IMR-90 (cell line): ENCODE measurements around the gene ZNF407. TPM values are rescaled to one million over a fixed set of nuclear protein-coding genes. Genes with fewer than 3 reads are reported as not detected.
A peak's percentile ranks its signal among the peaks of the same experiment; 100 is the strongest.

Experiments used
- ATAC-seq: fragments of 200-7000 bp; cut with Tn5 transposase; 2 replicates; pipeline ENCODE4 v1.9.1; 2020; ENCODE audit warnings: low read depth, mild to moderate bottlenecking, moderate library complexity
- BruUV-seq: library from RNA; stranded (reverse); fragments of 400-500 nt; replicated peaks from 2 replicates; lab custom pipeline; 2021; lab: Mats Ljungman, UMichigan
- CTCF ChIA-PET: fragments of 300-600 bp; formaldehyde crosslinking; extraction: SDS; loops from one replicate; lab custom pipeline; 2021; ENCODE audit warnings: antibody characterized with exemption; lab: Yijun Ruan, JAX
- POLR2A ChIA-PET: fragments of 300-600 bp; sonication (Branson Sonifier 250); formaldehyde crosslinking; loops from one replicate; lab custom pipeline; 2022; ENCODE audit warnings: antibody characterized with exemption; ENCODE audit not compliant: unreplicated experiment; lab: Charles Lee
- DNase-seq: peaks from one replicate; pipeline ENCODE4 v3.0.0; 2013
- H2AFZ ChIP-seq: replicated peaks from 2 replicates; pipeline ENCODE3; 2013; ENCODE audit warnings: low read length, mild to moderate bottlenecking; ENCODE audit not compliant: poor library complexity
- H2AK5ac ChIP-seq: 2 replicates; pipeline ENCODE4 v1.6.1; 2013; ENCODE audit warnings: low read depth, low read length, inconsistent platforms
- H2AK9ac ChIP-seq: replicated peaks from 2 replicates; pipeline ENCODE3; 2013; ENCODE audit warnings: mild to moderate bottlenecking, low read depth, low read length, moderate library complexity; ENCODE audit not compliant: poor library complexity
- H2BK120ac ChIP-seq: 2 replicates; pipeline ENCODE4 v1.6.1; 2013; ENCODE audit warnings: low read depth, low read length, inconsistent platforms
- H2BK15ac ChIP-seq: 3 replicates; pipeline ENCODE4 v1.6.1; 2013; ENCODE audit warnings: low read depth, low read length, inconsistent platforms
- H2BK20ac ChIP-seq: 2 replicates; pipeline ENCODE4 v1.6.1; 2013; ENCODE audit warnings: low read depth, mild to moderate bottlenecking, inconsistent platforms, low read length, moderate library complexity
- H2BK5ac ChIP-seq: 2 replicates; pipeline ENCODE4 v1.6.1; 2013; ENCODE audit warnings: mild to moderate bottlenecking, low read depth, low read length, inconsistent platforms; ENCODE audit not compliant: poor library complexity, severe bottlenecking
- H3K14ac ChIP-seq: replicated peaks from 2 replicates; pipeline ENCODE4 v1.6.1; 2013; ENCODE audit warnings: low read depth, low read length, inconsistent platforms
- H3K18ac ChIP-seq: 2 replicates; pipeline ENCODE4 v1.6.1; 2013; ENCODE audit warnings: low read depth, low read length, control low read depth
- H3K23ac ChIP-seq: 2 replicates; pipeline ENCODE4 v1.6.1; 2013; ENCODE audit warnings: low read depth, low read length, inconsistent platforms
- H3K27ac ChIP-seq: 2 replicates; pipeline ENCODE4 v1.5.1; 2013; ENCODE audit warnings: mild to moderate bottlenecking, control low read depth, low read length; ENCODE audit not compliant: insufficient read depth
- H3K27me3 ChIP-seq: 2 replicates; pipeline ENCODE4 v1.6.1; 2013; ENCODE audit warnings: low read length; ENCODE audit not compliant: control insufficient read depth, insufficient read depth
- H3K36me3 ChIP-seq: 2 replicates; pipeline ENCODE4 v1.6.1; 2013; ENCODE audit warnings: low read length, mixed read lengths; ENCODE audit not compliant: control insufficient read depth, insufficient read depth
- H3K4ac ChIP-seq: 2 replicates; pipeline ENCODE4 v1.6.1; 2013; ENCODE audit warnings: low read depth, low read length, inconsistent platforms
- H3K4me1 ChIP-seq: 2 replicates; pipeline ENCODE4 v1.6.1; 2013; ENCODE audit warnings: low read length, mixed read lengths; ENCODE audit not compliant: control insufficient read depth, insufficient read depth
- H3K4me2 ChIP-seq: 2 replicates; pipeline ENCODE4 v1.6.1; 2013; ENCODE audit warnings: low read depth, mild to moderate bottlenecking, control low read depth, low read length, moderate library complexity
- H3K4me3 ChIP-seq: 2 replicates; pipeline ENCODE4 v1.5.1; 2013; ENCODE audit warnings: low read depth, mild to moderate bottlenecking, control low read depth, low read length, moderate library complexity; ENCODE audit not compliant: insufficient read depth
- H3K56ac ChIP-seq: 2 replicates; pipeline ENCODE4 v1.6.1; 2013; ENCODE audit warnings: low read length, inconsistent platforms; ENCODE audit not compliant: insufficient read depth; ENCODE audit errors: extremely low read depth
- H3K79me1 ChIP-seq, 2 experiments: 2 replicates each; pipeline ENCODE4 v1.6.1; 2013; ENCODE audit warnings: low read length in 2 of 2, inconsistent platforms in 1 of 2, low read depth in 1 of 2
- H3K9ac ChIP-seq: 2 replicates; pipeline ENCODE4 v1.6.1; 2013; ENCODE audit warnings: low read depth, low read length, control low read depth
- H3K9me1 ChIP-seq: 2 replicates; pipeline ENCODE4 v1.6.1; 2013; ENCODE audit warnings: low read length, inconsistent platforms; ENCODE audit not compliant: insufficient read depth
- H3K9me3 ChIP-seq: 2 replicates; pipeline ENCODE4 v1.6.1; 2013; ENCODE audit warnings: low read length; ENCODE audit not compliant: control insufficient read depth, insufficient read depth
- H4K20me1 ChIP-seq: 2 replicates; pipeline ENCODE4 v1.6.1; 2013; ENCODE audit warnings: low read length, inconsistent platforms; ENCODE audit not compliant: insufficient read depth
- H4K5ac ChIP-seq: 2 replicates; pipeline ENCODE4 v1.6.1; 2013; ENCODE audit warnings: mild to moderate bottlenecking, low read depth, low read length, control low read depth
- H4K8ac ChIP-seq, 2 experiments: 2 replicates each; pipeline ENCODE4 v1.6.1; 2013; ENCODE audit warnings: low read depth in 2 of 2, low read length in 2 of 2, control low read depth in 1 of 2, inconsistent platforms in 1 of 2
- H4K91ac ChIP-seq: 2 replicates; pipeline ENCODE4 v1.6.1; 2013; ENCODE audit warnings: low read depth, low read length, inconsistent platforms; ENCODE audit not compliant: insufficient read depth
- MAFK ChIP-seq: IDR thresholded peaks from 2 replicates; pipeline ENCODE4 v1.6.1; 2012; ENCODE audit warnings: low read depth, low read length, improper control_type of control experiment
- RCOR1 ChIP-seq: IDR thresholded peaks from 2 replicates; pipeline ENCODE4 v1.6.1; 2012; ENCODE audit warnings: mild to moderate bottlenecking, low read length, improper control_type of control experiment; ENCODE audit not compliant: insufficient replicate concordance
- WGBS, 2 experiments: methylation state at CpG; one replicate each; pipeline versions ENCODE4 v1.1.5 to v1.1.7; 2013; ENCODE audit warnings: missing lambda C conversion rate in 2 of 2; ENCODE audit not compliant: insufficient read length in 1 of 2; ENCODE audit errors: extremely low coverage in 2 of 2; 5-methylcytosine and 5-hydroxymethylcytosine counted together
- dilution Hi-C: fragments of 300-500 bp; cut with HindIII; formaldehyde crosslinking; loops from one replicate; pipeline ENCODE4 v1.14.3; 2018; ENCODE audit warnings: low sequenced_read_pairs; ENCODE audit not compliant: unreplicated experiment
- in situ Hi-C: fragments of 300-500 bp; cut with MboI; formaldehyde crosslinking; loops from 3 replicates; pipeline ENCODE4 v1.14.3; 2019; ENCODE audit warnings: low sequenced_read_pairs, inconsistent platforms, mixed read lengths
- intact Hi-C: fragments of 100-400 bp; cut with micrococcal nuclease; formaldehyde crosslinking; loops from 2 replicates; pipeline ENCODE4 v1.10.0; 2022
- polyA plus RNA-seq, 3 experiments: library from polyadenylated mRNA; depleted of rRNA; stranded (reverse); fragments of >200 nt; gene quantifications; 2 replicates each; pipeline ENCODE4 v1.2.3, GENCODE V29; 2012; ENCODE audit warnings: low replicate concordance in 1 of 3
- total RNA-seq: library from RNA; depleted of rRNA; stranded (reverse); fragments of >200 nt; gene quantifications from 2 replicates; pipeline ENCODE4 v1.2.3, GENCODE V29; 2012

Gene ZNF407
- total and polyA plus RNA-seq, 2 of the 4 experiments (the other 2 are of a cell fraction) = 3.1 to 20.1 TPM

DNA sequence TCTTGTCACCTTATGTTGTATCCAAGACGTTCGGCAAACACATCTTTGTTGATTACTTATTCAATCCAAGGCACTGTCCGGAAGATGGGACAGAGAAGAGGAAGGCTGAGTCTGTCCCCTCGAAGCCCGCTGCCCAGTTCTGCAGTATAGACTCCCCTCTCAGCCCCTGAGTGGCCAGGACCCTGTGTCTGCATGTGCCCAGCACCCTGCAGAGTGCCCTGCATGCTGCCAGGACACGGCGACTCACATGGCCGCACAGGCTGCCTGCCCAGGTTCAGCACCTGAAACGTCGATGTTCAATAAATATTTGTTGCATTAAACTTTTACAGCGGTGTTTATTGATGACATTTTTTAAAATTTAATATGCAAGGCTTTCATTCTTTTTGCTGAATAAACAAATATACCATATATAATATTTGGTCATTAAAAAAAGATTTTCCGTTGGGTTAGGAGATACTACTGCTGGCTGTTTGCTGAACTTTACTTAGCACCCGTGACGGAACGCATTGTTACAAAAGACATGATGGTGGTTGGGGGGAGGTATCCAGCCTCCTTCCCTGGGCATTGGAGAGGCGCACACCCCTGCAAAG is 464.7 kb downstream of the ZNF407 start:
- H3K4me1 ChIP-seq = no peaks in the 10 kb centered on the region
- in situ Hi-C loops (no loop called here), dilution Hi-C loops (no loop called here), intact Hi-C loops (no loop called here)
- no peak overlapping the region for H4K5ac ChIP-seq
- DNase-seq (no peak), ATAC-seq (no peak)
- no peaks in the 10 kb centered on the region for H3K79me1 ChIP-seq
- no peaks in the 10 kb centered on the region for H3K9me3 ChIP-seq
- H3K4me2 ChIP-seq = no peak overlapping the region
- H3K14ac ChIP-seq = no peak overlapping the region
- H3K4ac ChIP-seq = no peak overlapping the region
- peaks cover 11% of the 10 kb centered on the region for H3K36me3 ChIP-seq
- H4K20me1 ChIP-seq = no peaks in the 10 kb centered on the region
- no peak overlapping the region for H3K9ac ChIP-seq
- H2BK15ac ChIP-seq = no peak overlapping the region
- H3K27ac ChIP-seq = no peak overlapping the region
- no peak overlapping the region for H3K23ac ChIP-seq
- H4K8ac ChIP-seq = no peak overlapping the region
- H3K56ac ChIP-seq = no peak overlapping the region
- no TSS peak for BruUV-seq
- H2BK120ac ChIP-seq = no peak overlapping the region
- H3K27me3 ChIP-seq = no peaks in the 10 kb centered on the region
- ChIA-PET POLR2A (no interaction called here), CTCF (no interaction called here)
- H2AK9ac ChIP-seq = no peak overlapping the region
- no peaks in the 10 kb centered on the region for H3K9me1 ChIP-seq
- no peak overlapping the region for H2AFZ ChIP-seq
- no peak overlapping the region for H3K18ac ChIP-seq
- H2BK20ac ChIP-seq = no peak overlapping the region
- H2AK5ac ChIP-seq = no peak overlapping the region
- no peak overlapping the region for H2BK5ac ChIP-seq
- 94% methylated on average over 2 of the region's 16 CpGs; no CpG with 5 or more reads in 1 of the 2 experiments for WGBS, 2 experiments
- H4K91ac ChIP-seq = no peak overlapping the region
- TF ChIP-seq MAFK (peak; percentile 45; the same call in 1 of the 2 replicates), RCOR1 (no peak)
- no peak overlapping the region for H3K4me3 ChIP-seq
